CD4-positive, alpha-beta T cell (primary cell): ENCODE results near the gene VWA8. TPM values are rescaled to one million over a fixed set of nuclear protein-coding genes. Genes with fewer than 3 reads are reported as not detected.

ENCODE experiments used
- ATAC-seq: fragments of 200-7000 bp; cut with Tn5 transposase; one replicate; pipeline ENCODE4 v1.10.0; 2022; ENCODE audit warnings: mild to moderate bottlenecking; ENCODE audit not compliant: poor library complexity
- CTCF ChIA-PET: fragments of 350-600 bp; sonication (Branson Sonifier 250); formaldehyde crosslinking; loops from one replicate; lab custom pipeline; 2021; ENCODE audit warnings: antibody characterized with exemption, inconsistent platforms; lab: Charles Lee
- POLR2A ChIA-PET: fragments of 350-600 bp; sonication (Branson Sonifier 250); formaldehyde crosslinking; loops from one replicate; lab custom pipeline; 2021; ENCODE audit warnings: antibody characterized with exemption, inconsistent platforms; lab: Charles Lee
- DNase-seq, 14 experiments: peaks; one replicate each; pipeline ENCODE4 v3.0.0-alpha.2; 2013 to 2020; ENCODE audit warnings: mixed read lengths in 2 of 14
- H3K27ac ChIP-seq, 2 donors: one replicate each; pipeline versions ENCODE4 v1.5.1 to v1.7.0; 2013; ENCODE audit warnings: low read length in 2 of 2, low read depth in 1 of 2, mild to moderate bottlenecking in 1 of 2
- H3K27me3 ChIP-seq, 2 experiments: 1 replicate in 1 of 2; 2 replicates in 1 of 2; pipeline versions ENCODE4 v1.6.1 to v1.7.0; 2013; ENCODE audit warnings: low read length in 2 of 2, control low read depth in 1 of 2, mild to moderate bottlenecking in 1 of 2, moderate library complexity in 1 of 2; ENCODE audit not compliant: insufficient read depth in 2 of 2, control insufficient read depth in 1 of 2
- H3K36me3 ChIP-seq: one replicate; pipeline ENCODE4 v1.6.1; 2013; ENCODE audit warnings: low read length, control low read depth; ENCODE audit not compliant: insufficient read depth
- H3K4me1 ChIP-seq: one replicate; pipeline ENCODE4 v1.6.1; 2013; ENCODE audit warnings: low read length, control low read depth; ENCODE audit not compliant: insufficient read depth
- H3K4me3 ChIP-seq: one replicate; pipeline ENCODE4 v1.5.1; 2013; ENCODE audit warnings: mild to moderate bottlenecking, low read length, moderate library complexity
- H3K9me3 ChIP-seq, 2 experiments: 1 replicate in 1 of 2; 2 replicates in 1 of 2; pipeline versions ENCODE4 v1.6.1 to v1.7.0; 2013; ENCODE audit warnings: low read length in 2 of 2, mild to moderate bottlenecking in 2 of 2, control low read depth in 1 of 2, moderate library complexity in 1 of 2; ENCODE audit not compliant: control insufficient read depth in 1 of 2, insufficient read depth in 1 of 2
- H3K27ac Mint-ChIP-seq: one replicate; pipeline ENCODE4 v1.8.0; 2020; ENCODE audit warnings: mixed read lengths
- H3K27me3 Mint-ChIP-seq: one replicate; pipeline ENCODE4 v1.8.0; 2021; ENCODE audit warnings: mixed read lengths
- H3K36me3 Mint-ChIP-seq: one replicate; pipeline ENCODE4 v1.8.0; 2021; ENCODE audit warnings: low read depth, mixed read lengths
- H3K4me1 Mint-ChIP-seq: one replicate; pipeline ENCODE4 v1.8.0; 2021; ENCODE audit warnings: low read depth, mixed read lengths
- H3K4me3 Mint-ChIP-seq: one replicate; pipeline ENCODE4 v1.8.0; 2020; ENCODE audit warnings: mild to moderate bottlenecking, mixed read lengths
- H3K9me3 Mint-ChIP-seq: one replicate; pipeline ENCODE4 v1.8.0; 2020; ENCODE audit warnings: mixed read lengths
- CTCF ChIP-seq: fragments of 200-600 bp; IDR thresholded peaks from one replicate; pipeline ENCODE4 v1.8.0; 2022; ENCODE audit warnings: antibody characterized with exemption, mild to moderate bottlenecking
- intact Hi-C, 2 experiments: fragments of 100-400 bp; cut with DNase I in 1 of 2; cut with micrococcal nuclease in 1 of 2; formaldehyde crosslinking; loops; one replicate each; pipeline versions ENCODE4 v1.15.1 to v1.9.0; 2023 to 2025; cut with DNase I, micrococcal nuclease
- total RNA-seq, 174 experiments: library from RNA in 2 of 174; stranded (reverse) in 2 of 174; gene quantifications; one replicate each; pipeline ENCODE4 v1.2.3 and lab custom pipeline; 2021 to 2026

The VWA8 gene
- total RNA-seq, 2 experiments from 2014 or later: 18.7 to 19.0 TPM

GRCh38 chr13:42002066-42002465 is 41.2 kb upstream of the VWA8 start:
- no peaks in the 10 kb centered on the region for H3K4me1 ChIP-seq
- ChIA-PET CTCF (interaction anchor here (1.2 kb wide), 1 partner anchor 25 kb away, joined by 4 read pairs; no protein-coding TSS in a partner anchor), POLR2A (no interaction called here)
- Mint-ChIP-seq H3K4me3 (no peak overlapping the region), H3K4me1 (no peaks in the 10 kb centered on the region), H3K27ac (no peak overlapping the region), H3K27me3 (no peaks in the 10 kb centered on the region), H3K36me3 (no peaks in the 10 kb centered on the region), H3K9me3 (no peaks in the 10 kb centered on the region)
- no peaks in the 10 kb centered on the region for H3K36me3 ChIP-seq
- no peak for TF ChIP-seq CTCF
- ATAC-seq: no peak
- H3K4me3 ChIP-seq: no peak overlapping the region
- no peak overlapping the region for H3K27ac ChIP-seq
- DNase-seq: no peak
- H3K9me3 ChIP-seq: no peaks in the 10 kb centered on the region
- intact Hi-C loops: no loop called here
- H3K27me3 ChIP-seq: no peaks in the 10 kb centered on the region

GRCh38 chr13:42001580-42001979 is 40.7 kb upstream of the VWA8 start:
- ATAC-seq: no peak
- Histone ChIP-seq H3K9me3 (no peaks in the 10 kb centered on the region), H3K27ac (no peak overlapping the region), H3K27me3 (no peaks in the 10 kb centered on the region), H3K4me3 (no peak overlapping the region), H3K36me3 (no peaks in the 10 kb centered on the region), H3K4me1 (no peaks in the 10 kb centered on the region)
- DNase-seq: no peak
- TF ChIP-seq CTCF: no peak
- no peak overlapping the region for H3K27ac Mint-ChIP-seq
- H3K4me3 Mint-ChIP-seq: no peak overlapping the region
- no peaks in the 10 kb centered on the region for H3K4me1 Mint-ChIP-seq
- no peaks in the 10 kb centered on the region for H3K27me3 Mint-ChIP-seq
- ChIA-PET POLR2A (no interaction called here), CTCF (interaction anchor here (0.9 to 1.2 kb wide), 2 partner anchors 11 to 25 kb away, joined by 3 to 4 read pairs; no protein-coding TSS in a partner anchor)
- no peaks in the 10 kb centered on the region for H3K36me3 Mint-ChIP-seq
- no peaks in the 10 kb centered on the region for H3K9me3 Mint-ChIP-seq
- intact Hi-C loops: no loop called here

- DNase-seq: no peak
- H3K9me3 ChIP-seq: no peaks in the 10 kb centered on the region
- Mint-ChIP-seq H3K27ac (no peak overlapping the region), H3K4me1 (no peaks in the 10 kb centered on the region), H3K4me3 (no peak overlapping the region), H3K36me3 (no peaks in the 10 kb centered on the region), H3K27me3 (no peaks in the 10 kb centered on the region), H3K9me3 (no peaks in the 10 kb centered on the region)
- no peaks in the 10 kb centered on the region for H3K4me1 ChIP-seq
- ATAC-seq: no peak
- no peak for TF ChIP-seq CTCF
- H3K27ac ChIP-seq: no peak overlapping the region
- intact Hi-C loops: no loop called here
- no peaks in the 10 kb centered on the region for H3K36me3 ChIP-seq
- ChIA-PET POLR2A (no interaction called here), CTCF (interaction anchor here (0.9 to 1.2 kb wide), 2 partner anchors 12 to 24 kb away, joined by 3 to 4 read pairs; no protein-coding TSS in a partner anchor)
- no peaks in the 10 kb centered on the region for H3K27me3 ChIP-seq
- no peak overlapping the region for H3K4me3 ChIP-seq
These were observed 39.9 kb upstream of the VWA8 start for GRCh38 chr13:42000846-42001245.
